PC-3 (cell line): Measurements from ENCODE around the gene IZUMO4. TPM values are rescaled to one million over a fixed set of nuclear protein-coding genes. Genes with fewer than 3 reads are reported as not detected.

ENCODE experiments used
- ATAC-seq: fragments of 200-7000 bp; cut with Tn5 transposase; 2 replicates; pipeline ENCODE4 v1.9.1; 2020; ENCODE audit warnings: mild to moderate bottlenecking, moderate library complexity
- BruUV-seq: library from RNA; stranded (reverse); fragments of 400-500 nt; replicated peaks from 2 replicates; lab custom pipeline; 2021; lab: Mats Ljungman, UMichigan
- CTCF ChIA-PET: fragments of 300-600 bp; sonication (Branson Sonifier 250); formaldehyde crosslinking; loops from one replicate; lab custom pipeline; 2022; ENCODE audit warnings: antibody characterized with exemption; lab: Charles Lee
- POLR2A ChIA-PET: fragments of 300-600 bp; sonication (Branson Sonifier 250); formaldehyde crosslinking; loops from one replicate; lab custom pipeline; 2022; ENCODE audit warnings: antibody characterized with exemption; ENCODE audit not compliant: unreplicated experiment; lab: Charles Lee
- DNase-seq: peaks from one replicate; pipeline ENCODE4 v3.0.0-alpha.2; 2015
- H2AFZ ChIP-seq: fragments of 300-600 bp; sonication (generic); 2 replicates; pipeline ENCODE4 v1.6.0; 2016; ENCODE audit warnings: antibody characterized with exemption, low read length
- H3F3A ChIP-seq: fragments of 300-600 bp; sonication (generic); one replicate; pipeline ENCODE4 v1.6.0; 2017; ENCODE audit warnings: antibody characterized with exemption, low read length, control low read depth, mild to moderate bottlenecking; ENCODE audit not compliant: unreplicated experiment
- H3K27ac ChIP-seq: fragments of 300-600 bp; sonication (generic); 2 replicates; pipeline ENCODE4 v1.5.1; 2016; ENCODE audit warnings: mild to moderate bottlenecking, low read length
- H3K27me3 ChIP-seq: fragments of 300-600 bp; sonication (generic); 2 replicates; pipeline ENCODE4 v1.6.1; 2016; ENCODE audit warnings: low read length, mixed read lengths
- H3K36me3 ChIP-seq: fragments of 300-600 bp; sonication (generic); 2 replicates; pipeline ENCODE4 v1.6.1; 2016; ENCODE audit warnings: low read depth, mixed run types, low read length, mixed read lengths
- H3K4me1 ChIP-seq: fragments of 300-600 bp; sonication (generic); 2 replicates; pipeline ENCODE4 v1.5.1; 2016; ENCODE audit warnings: low read length; ENCODE audit not compliant: insufficient read depth
- H3K4me2 ChIP-seq: fragments of 300-600 bp; sonication (generic); 2 replicates; pipeline ENCODE4 v1.6.0; 2016; ENCODE audit warnings: low read length
- H3K4me3 ChIP-seq: fragments of 300-600 bp; sonication (generic); 2 replicates; pipeline ENCODE4 v1.5.1; 2016; ENCODE audit warnings: mild to moderate bottlenecking, low read length, mixed read lengths
- H3K79me2 ChIP-seq: fragments of 300-600 bp; sonication (generic); 2 replicates; pipeline ENCODE4 v1.6.1; 2017; ENCODE audit warnings: low read length, mixed read lengths
- H3K9ac ChIP-seq: fragments of 300-600 bp; sonication (generic); 2 replicates; pipeline ENCODE4 v1.6.0; 2016; ENCODE audit warnings: mild to moderate bottlenecking, low read length
- H3K9me2 ChIP-seq: fragments of 300-600 bp; sonication (generic); replicated peaks from 2 replicates; pipeline ENCODE4 v1.6.1; 2016; ENCODE audit warnings: mixed run types, low read length, mixed read lengths
- H3K9me3 ChIP-seq: fragments of 300-600 bp; sonication (generic); 2 replicates; pipeline ENCODE4 v1.6.1; 2016; ENCODE audit warnings: low read length, mixed read lengths
- H4K20me1 ChIP-seq: fragments of 300-600 bp; sonication (generic); 2 replicates; pipeline ENCODE4 v1.6.1; 2016; ENCODE audit warnings: low read length, mixed read lengths
- CTCF ChIP-seq: fragments of 300-600 bp; sonication (generic); conservative IDR thresholded peaks from 2 replicates; pipeline ENCODE4 v1.5.1; 2017; ENCODE audit warnings: antibody characterized with exemption, low read depth, mild to moderate bottlenecking, low read length
- EZH2 ChIP-seq: fragments of 300-600 bp; sonication (generic); IDR thresholded peaks from one replicate; pipeline ENCODE4 v1.6.1; 2017; ENCODE audit warnings: antibody characterized with exemption, mild to moderate bottlenecking, low read length; ENCODE audit not compliant: unreplicated experiment
- EZH2phosphoT487 ChIP-seq: fragments of 300-600 bp; sonication (generic); IDR thresholded peaks from 2 replicates; pipeline ENCODE4 v1.6.1; 2018; ENCODE audit warnings: mild to moderate bottlenecking, antibody characterized with exemption, low read length, borderline replicate concordance
- intact Hi-C: fragments of 100-400 bp; cut with micrococcal nuclease; formaldehyde crosslinking; loops from 2 replicates; pipeline ENCODE4 v1.9.0; 2023
- total RNA-seq: library from RNA; depleted of rRNA; stranded (reverse); fragments of >200 nt; gene quantifications from 2 replicates; pipeline ENCODE4 v1.2.3, GENCODE V29; 2014

IZUMO4 gene
- total RNA-seq, 1 experiment from 2014 or later = 3.6 TPM

- Histone ChIP-seq H3K9me3 (no peaks in the 10 kb centered on the region), H2AFZ (no peak overlapping the region), H3F3A (no peaks in the 10 kb centered on the region), H3K4me2 (peak overlapping the region; percentile 98), H3K27ac (peak overlapping the region; percentile 98), H3K79me2 (no peaks in the 10 kb centered on the region), H3K9me2 (no peaks in the 10 kb centered on the region), H3K36me3 (no peaks in the 10 kb centered on the region), H3K4me3 (peak overlapping the region; percentile 78; the same call in 1 of the 2 replicates), H4K20me1 (no peaks in the 10 kb centered on the region), H3K27me3 (no peaks in the 10 kb centered on the region), H3K9ac (peak overlapping the region; percentile 89), H3K4me1 (peaks cover 41% of the 10 kb centered on the region)
- CTCF ChIA-PET = no interaction called here
- intact Hi-C loops = no loop called here
- POLR2A ChIA-PET = interaction anchor here (0.6 kb wide), 1 partner anchor 37 kb away, joined by 6 read pairs; the partner anchor contains the start of gene IZUMO4
- BruUV-seq = TSS peak; percentile 64
- ATAC-seq = peak; percentile 65
- TF ChIP-seq CTCF (no peak), EZH2phosphoT487 (peak; percentile 76), EZH2 (no peak)
- peak; percentile 81 for DNase-seq
These were observed 37.1 kb upstream of the IZUMO4 start for GRCh38 chr19:2059422-2060201.

GRCh38 chr19:2060884-2061494, 35.7 kb upstream of the IZUMO4 start:
- no peaks in the 10 kb centered on the region for H3K79me2 ChIP-seq
- peak overlapping the region; percentile 98 for H3K4me2 ChIP-seq
- peaks cover 34% of the 10 kb centered on the region for H3K4me1 ChIP-seq
- TF ChIP-seq EZH2phosphoT487 (no peak), EZH2 (no peak), CTCF (no peak)
- no peaks in the 10 kb centered on the region for H4K20me1 ChIP-seq
- H3K4me3 ChIP-seq = peak overlapping the region; percentile 78
- peak overlapping the region; percentile 58; the same call in 1 of the 2 replicates for H2AFZ ChIP-seq
- H3K27me3 ChIP-seq = no peaks in the 10 kb centered on the region
- POLR2A ChIA-PET = no interaction called here
- no peaks in the 10 kb centered on the region for H3K36me3 ChIP-seq
- CTCF ChIA-PET = no interaction called here
- peak overlapping the region; percentile 98 for H3K27ac ChIP-seq
- no peaks in the 10 kb centered on the region for H3K9me3 ChIP-seq
- no TSS peak for BruUV-seq
- intact Hi-C loops = no loop called here
- ATAC-seq (peak; percentile 17), DNase-seq (no peak)
- H3K9me2 ChIP-seq = no peaks in the 10 kb centered on the region
- H3F3A ChIP-seq = no peaks in the 10 kb centered on the region
- H3K9ac ChIP-seq = peak overlapping the region; percentile 89
